HAP-1 (cell line): ENCODE measurements around the gene PSMD3.
"Not testable (repeated sequence)": the region's sequence is repeated elsewhere in the genome, so short reads cannot be mapped to it uniquely, and the experiment has no call there.

Source experiments
- DNase-seq, 2 experiments: peaks; one replicate each; pipeline ENCODE4 v3.0.0-alpha.2; 2016 to 2020; ENCODE audit warnings: low spot score in 2 of 2
- H3K27me3 ChIP-seq: fragments of 250-450 bp; sonication (Bioruptor Pico); 2 replicates; pipeline ENCODE4 v1.5.1; 2020; ENCODE audit warnings: low read depth, mild to moderate bottlenecking, moderate library complexity
- H3K36me3 ChIP-seq: fragments of 250-450 bp; sonication (Bioruptor Pico); replicated peaks from 2 replicates; pipeline ENCODE4 v1.5.1; 2020; ENCODE audit warnings: mild to moderate bottlenecking
- H3K4me1 ChIP-seq: fragments of 250-450 bp; sonication (Bioruptor Pico); 2 replicates; pipeline ENCODE4 v1.5.1; 2020; ENCODE audit warnings: mild to moderate bottlenecking
- H3K4me3 ChIP-seq: fragments of 250-450 bp; sonication (Bioruptor Pico); 2 replicates; pipeline ENCODE4 v1.5.1; 2020; ENCODE audit warnings: mild to moderate bottlenecking, moderate library complexity
- H3K9me3 ChIP-seq: fragments of 250-450 bp; sonication (Bioruptor Pico); 2 replicates; pipeline ENCODE4 v1.5.1; 2020; ENCODE audit warnings: mild to moderate bottlenecking, moderate library complexity
- in situ Hi-C: fragments of 300-500 bp; cut with MboI; formaldehyde crosslinking; loops from 3 replicates; pipeline ENCODE4 v1.14.3; 2020; ENCODE audit warnings: low sequenced_read_pairs, inconsistent platforms, mixed read lengths

The PSMD3 gene

GRCh38 chr17:39980351-39981206, at the start of gene PSMD3:
TSS of gene PSMD3 (plus strand) at chr17:39980807. CDS start at chr17:39980971, 164 bp downstream.
- Histone ChIP-seq H3K27me3 (peaks cover 3% of the 10 kb centered on the region; the same call in 1 of the 2 replicates), H3K4me1 (peaks cover 16% of the 10 kb centered on the region), H3K36me3 (peaks cover 24% of the 10 kb centered on the region), H3K4me3 (peak within 1 kb of the TSS; percentile 94), H3K9me3 (no peaks in the 10 kb centered on the region)
- in situ Hi-C loops: no loop called here
- peak; percentile 98 to 99 for DNase-seq

GRCh38 chr17:39933912-39934311, 46.7 kb upstream of the PSMD3 start:
- Histone ChIP-seq H3K36me3 (no peaks in the 10 kb centered on the region), H3K27me3 (no peaks in the 10 kb centered on the region), H3K9me3 (no peaks in the 10 kb centered on the region), H3K4me3 (no peak overlapping the region), H3K4me1 (no peaks in the 10 kb centered on the region)
- in situ Hi-C loops: no loop called here
- no peak for DNase-seq

DNA sequence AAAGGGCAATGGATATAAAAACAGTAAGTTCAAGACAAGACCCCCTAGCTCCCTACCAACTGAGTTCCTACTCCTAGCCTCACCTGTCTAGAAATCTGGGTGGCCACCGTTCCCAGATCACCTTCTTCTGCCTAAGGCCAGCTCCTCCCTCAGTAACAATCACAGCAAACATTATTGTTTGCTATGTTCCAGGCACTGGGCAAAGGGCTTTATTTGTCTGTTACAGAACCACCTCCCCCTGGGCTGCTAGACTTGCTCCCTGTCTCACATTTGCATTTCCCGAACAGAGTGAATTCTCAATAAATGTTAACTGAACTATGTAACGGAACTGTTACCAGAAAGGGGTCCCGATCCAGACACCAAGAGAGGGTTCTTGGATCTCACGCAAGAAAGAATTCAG, 46.3 kb upstream of the PSMD3 start:
- DNase-seq: no peak
- Histone ChIP-seq H3K36me3 (no peaks in the 10 kb centered on the region), H3K4me1 (no peaks in the 10 kb centered on the region), H3K27me3 (no peaks in the 10 kb centered on the region), H3K4me3 (no peak overlapping the region), H3K9me3 (no peaks in the 10 kb centered on the region)
- in situ Hi-C loops: no loop called here

- in situ Hi-C loops: no loop called here
- no peak for DNase-seq
- Histone ChIP-seq H3K9me3 (no peaks in the 10 kb centered on the region), H3K36me3 (no peaks in the 10 kb centered on the region), H3K4me1 (no peaks in the 10 kb centered on the region), H3K4me3 (no peak overlapping the region), H3K27me3 (no peaks in the 10 kb centered on the region; the same call in 1 of the 2 replicates)
These were observed 44.7 kb upstream of the PSMD3 start for GRCh38 chr17:39935909-39936308.

DNA sequence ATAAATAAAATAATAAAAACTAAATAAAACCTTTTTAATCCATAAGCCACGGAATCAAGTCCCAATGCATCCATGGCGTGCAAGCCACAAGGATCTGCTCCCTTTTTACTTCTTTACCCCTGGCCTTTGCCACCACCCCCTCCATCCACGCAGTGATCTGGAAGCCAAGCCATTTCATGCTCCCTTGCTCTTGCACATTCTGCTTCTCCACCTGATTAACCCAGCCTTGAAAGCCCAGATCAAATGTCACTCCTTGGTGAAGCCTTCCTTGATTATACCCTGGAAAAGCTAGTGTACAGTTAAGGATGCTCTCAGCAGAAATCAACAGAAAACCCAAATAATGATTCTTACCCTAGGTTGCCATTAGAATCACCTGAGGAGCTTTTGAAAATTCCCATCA, 43.2 kb upstream of the PSMD3 start:
- no peak overlapping the region for H3K4me3 ChIP-seq
- in situ Hi-C loops: no loop called here
- no peak for DNase-seq
- H3K9me3 ChIP-seq: no peaks in the 10 kb centered on the region
- H3K4me1 ChIP-seq: no peaks in the 10 kb centered on the region
- H3K27me3 ChIP-seq: peaks cover under 1% of the 10 kb centered on the region; the same call in 1 of the 2 replicates
- H3K36me3 ChIP-seq: no peaks in the 10 kb centered on the region

- no peaks in the 10 kb centered on the region for H3K4me1 ChIP-seq
- peaks cover 4% of the 10 kb centered on the region; the same call in 1 of the 2 replicates for H3K27me3 ChIP-seq
- in situ Hi-C loops: no loop called here
- H3K36me3 ChIP-seq: no peaks in the 10 kb centered on the region
- no peak for DNase-seq
- H3K4me3 ChIP-seq: no peak overlapping the region
- no peaks in the 10 kb centered on the region for H3K9me3 ChIP-seq
These were observed 42.3 kb upstream of the PSMD3 start for GRCh38 chr17:39938140-39938869.

GRCh38 chr17:39939106-39939505, 41.5 kb upstream of the PSMD3 start:
- Histone ChIP-seq H3K27me3 (peaks cover 4% of the 10 kb centered on the region; the same call in 1 of the 2 replicates), H3K4me1 (no peaks in the 10 kb centered on the region), H3K36me3 (no peaks in the 10 kb centered on the region), H3K9me3 (no peaks in the 10 kb centered on the region), H3K4me3 (no peak overlapping the region)
- in situ Hi-C loops: no loop called here
- no peak for DNase-seq

DNA sequence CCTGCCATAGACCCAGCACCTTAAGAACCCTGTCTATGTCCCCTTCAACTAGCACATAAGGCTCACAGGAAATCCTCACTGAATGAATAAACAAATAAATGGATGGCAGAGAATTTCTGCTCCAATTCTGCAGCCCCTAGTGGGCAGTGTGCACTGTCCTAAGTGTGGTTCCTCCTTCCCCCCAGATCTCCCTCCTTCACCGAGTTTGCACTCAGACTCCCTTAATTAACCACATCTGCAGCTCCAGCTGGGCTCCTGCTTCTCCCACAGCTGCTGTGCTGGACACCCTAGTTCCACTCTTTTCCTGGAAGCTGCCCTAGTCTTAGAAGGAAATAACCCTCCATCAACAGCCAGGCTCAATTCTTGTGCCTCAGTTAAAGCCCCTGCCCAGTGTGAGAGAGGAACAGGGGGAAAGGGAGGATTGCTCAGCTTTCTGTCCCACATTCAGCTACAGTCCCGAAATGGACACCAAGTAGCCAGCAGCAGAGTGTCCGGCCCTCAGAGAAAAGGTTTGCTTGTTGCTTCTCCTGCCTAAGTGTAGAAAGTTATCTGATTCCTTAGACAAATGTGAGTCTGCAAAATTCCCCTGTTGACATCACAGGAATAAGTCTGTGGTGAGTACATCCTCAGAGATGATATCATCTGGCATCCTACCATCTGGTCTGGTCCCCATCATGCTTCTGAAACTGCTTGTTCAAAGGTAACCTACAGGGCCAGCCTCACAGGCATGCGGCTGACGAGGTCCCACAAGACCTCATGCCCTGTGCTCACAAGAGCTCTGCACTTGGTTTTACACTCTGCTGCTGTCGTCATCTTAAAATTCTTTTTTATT, 40.8 kb upstream of the PSMD3 start:
- Histone ChIP-seq H3K4me1 (no peaks in the 10 kb centered on the region), H3K4me3 (no peak overlapping the region), H3K9me3 (no peaks in the 10 kb centered on the region), H3K36me3 (no peaks in the 10 kb centered on the region), H3K27me3 (peaks cover 4% of the 10 kb centered on the region; the same call in 1 of the 2 replicates)
- DNase-seq: peak in 1 of 2 experiments; percentile 32
- in situ Hi-C loops: no loop called here

GRCh38 chr17:39943702-39944392, 36.8 kb upstream of the PSMD3 start:
- no peak for DNase-seq
- in situ Hi-C loops: no loop called here
- no peak overlapping the region for H3K4me3 ChIP-seq
- H3K27me3 ChIP-seq: peaks cover 4% of the 10 kb centered on the region; the same call in 1 of the 2 replicates
- no peaks in the 10 kb centered on the region for H3K36me3 ChIP-seq
- no peaks in the 10 kb centered on the region for H3K9me3 ChIP-seq
- H3K4me1 ChIP-seq: no peaks in the 10 kb centered on the region

DNA sequence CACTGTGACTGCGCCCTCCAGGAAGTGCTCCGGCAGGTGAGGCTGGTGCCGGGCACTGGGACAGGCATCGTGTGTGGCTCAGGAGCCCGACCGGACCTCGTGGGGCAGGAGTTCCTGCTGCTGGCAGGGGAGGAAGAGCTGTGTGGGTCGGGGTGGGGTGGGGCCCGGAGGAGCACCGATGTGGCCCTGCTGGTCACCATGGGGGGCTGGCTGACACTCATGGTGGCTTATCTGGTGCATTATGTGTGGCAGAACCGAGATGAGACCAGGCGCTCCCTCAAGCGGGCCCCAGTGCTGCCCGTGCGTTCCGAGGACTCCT, 36.3 kb upstream of the PSMD3 start:
- Histone ChIP-seq H3K4me3 (no peak overlapping the region), H3K4me1 (no peaks in the 10 kb centered on the region), H3K27me3 (peaks cover 4% of the 10 kb centered on the region; the same call in 1 of the 2 replicates), H3K9me3 (no peaks in the 10 kb centered on the region), H3K36me3 (no peaks in the 10 kb centered on the region)
- in situ Hi-C loops: no loop called here
- no peak for DNase-seq

DNA sequence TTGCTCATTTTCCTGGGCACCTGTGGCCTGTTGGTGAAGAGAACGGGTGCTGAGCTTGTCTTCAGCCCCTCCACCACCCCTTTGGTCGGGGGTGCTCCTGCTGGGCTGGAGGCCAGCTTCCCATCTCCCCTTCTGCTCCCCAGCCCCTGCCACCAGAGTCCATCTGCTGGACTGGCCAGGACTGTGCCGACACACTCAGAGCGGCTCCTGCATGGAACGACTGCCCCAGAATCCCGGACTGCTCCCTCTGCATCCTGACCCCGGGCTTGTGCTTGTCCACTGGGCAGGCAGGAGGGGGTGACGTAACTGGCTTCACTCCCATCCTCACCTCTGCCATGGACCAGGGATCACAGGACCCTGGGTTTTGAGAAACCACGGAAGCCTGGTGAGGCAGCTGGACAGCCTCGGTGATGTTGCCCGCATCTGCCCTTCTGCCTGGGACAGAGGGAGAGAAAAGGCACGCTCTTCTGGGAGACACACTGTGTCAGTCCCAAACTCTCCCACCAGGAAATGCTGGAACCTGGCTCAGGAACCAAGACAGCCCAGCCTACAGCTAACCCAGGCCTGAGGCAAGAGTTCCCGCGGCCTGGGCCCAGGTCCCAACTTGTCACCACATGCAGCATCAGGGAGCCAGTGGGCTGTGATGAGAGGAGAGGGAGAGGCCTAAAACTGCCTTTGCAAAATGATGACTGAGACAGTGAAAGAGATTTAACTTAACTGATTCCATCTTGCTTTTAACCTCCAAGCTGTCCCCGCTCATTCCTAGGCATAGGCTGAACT, 33.9 kb upstream of the PSMD3 start:
- no peaks in the 10 kb centered on the region for H3K4me1 ChIP-seq
- H3K4me3 ChIP-seq: no peak overlapping the region
- no peak for DNase-seq
- in situ Hi-C loops: no loop called here
- no peaks in the 10 kb centered on the region for H3K9me3 ChIP-seq
- 0 out of 2 replicates have a peak, but pooled peaks cover 4% of the 10 kb centered on the region for H3K27me3 ChIP-seq
- H3K36me3 ChIP-seq: no peaks in the 10 kb centered on the region

- in situ Hi-C loops, H3K4me1 ChIP-seq, DNase-seq, H3K4me3 ChIP-seq, H3K36me3 ChIP-seq, H3K27me3 ChIP-seq, H3K9me3 ChIP-seq: not testable (repeated sequence)
These were observed 32.1 kb upstream of the PSMD3 start for GRCh38 chr17:39948489-39948828.

DNA sequence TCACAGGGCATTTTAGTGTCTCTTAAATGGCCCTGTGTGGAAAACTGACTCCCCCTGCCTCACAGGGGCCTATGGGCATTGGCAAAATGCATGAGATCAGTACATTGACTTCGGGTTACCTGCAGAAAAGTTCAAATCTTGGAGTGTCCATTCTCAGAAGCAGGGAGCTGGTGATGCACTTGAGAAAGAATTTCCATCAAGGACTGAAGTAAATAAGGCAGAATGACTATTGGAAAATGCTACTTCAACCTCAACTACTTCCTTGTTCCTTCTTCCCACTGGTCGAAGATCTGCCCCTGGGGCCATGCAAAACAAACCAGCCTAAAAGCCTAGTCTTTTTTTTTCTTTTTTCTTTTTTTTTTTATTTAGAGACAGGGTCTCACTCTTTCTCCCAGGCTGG, 31.6 kb upstream of the PSMD3 start:
- DNase-seq: no peak
- H3K4me1 ChIP-seq: peaks cover 9% of the 10 kb centered on the region
- in situ Hi-C loops: no loop called here
- no peaks in the 10 kb centered on the region for H3K36me3 ChIP-seq
- no peak overlapping the region for H3K4me3 ChIP-seq
- H3K9me3 ChIP-seq: no peaks in the 10 kb centered on the region
- H3K27me3 ChIP-seq: no peaks in the 10 kb centered on the region
